ENCODE data around the gene ARRB1.
"Not testable (repeated sequence)": the region's sequence is repeated elsewhere in the genome, so short reads cannot be mapped to it uniquely, and the experiment has no call there.

Gene ARRB1

DNA sequence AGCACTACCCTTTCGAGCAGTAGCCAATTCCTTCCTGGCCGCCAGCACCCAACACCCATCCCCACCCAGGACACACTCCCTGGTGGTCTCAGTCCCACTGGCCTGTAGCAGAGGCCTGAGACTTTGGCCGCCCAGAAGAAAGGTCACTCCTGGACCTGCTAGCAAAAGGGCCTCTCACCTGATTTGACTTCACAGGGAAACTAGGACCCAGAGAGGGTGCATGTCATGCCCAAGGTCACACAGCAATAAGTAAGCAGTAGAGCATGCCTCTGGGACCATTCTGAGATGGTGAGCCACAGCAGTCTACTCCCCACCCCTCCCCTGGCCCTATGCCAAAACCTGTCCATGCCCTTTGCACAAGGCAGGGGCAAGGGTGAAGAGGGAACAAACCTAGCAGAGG, 7.3 kb downstream of the ARRB1 start:
- DNase-seq (ENCODE audit: low read depth in 1 of 2, low spot score in 1 of 2): no peak

DNA sequence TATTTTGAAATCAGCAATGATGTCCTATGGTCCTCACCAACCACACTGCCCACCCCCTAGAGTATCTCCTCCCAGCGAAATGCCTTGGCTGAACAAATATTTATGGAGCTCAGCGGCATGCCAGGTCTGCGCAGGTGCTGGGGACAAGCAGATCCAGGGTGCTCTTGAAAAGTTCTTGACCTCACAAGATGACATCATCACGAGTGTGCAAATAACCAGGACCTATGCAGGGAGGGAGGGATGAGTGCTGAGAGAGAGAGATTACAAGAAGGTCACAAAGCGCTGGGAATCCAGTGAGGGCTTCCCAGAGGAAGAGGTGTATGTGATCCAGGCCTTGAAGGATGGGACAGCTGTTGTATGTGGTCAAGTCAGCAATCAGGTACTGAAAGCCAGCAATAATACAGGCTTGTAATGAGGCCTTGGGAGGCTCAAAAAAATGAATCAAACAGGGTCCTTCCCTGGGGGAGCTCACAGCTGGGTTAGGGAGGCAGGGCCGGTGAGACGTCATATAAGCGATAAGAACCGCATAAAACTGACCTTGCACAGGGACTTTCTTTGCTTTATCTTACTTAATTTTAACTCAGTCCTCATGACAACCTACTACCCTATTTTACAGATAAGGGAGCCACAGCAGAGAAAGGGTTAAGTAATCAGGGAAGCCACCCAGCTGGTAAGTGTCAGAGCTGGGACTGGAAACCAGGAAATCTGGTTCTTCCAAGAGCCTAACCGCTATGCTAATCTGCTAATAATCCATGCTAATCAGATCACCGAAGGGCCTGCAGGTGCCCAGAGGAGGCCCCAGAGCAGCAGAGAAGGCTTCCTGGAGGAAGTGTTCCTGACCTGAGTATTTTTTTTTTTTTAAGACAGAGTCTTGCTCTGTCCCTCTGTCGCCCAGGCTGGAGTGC, 8.2 kb downstream of the ARRB1 start:
- DNase-seq (ENCODE audit: low read depth in 1 of 2, low spot score in 1 of 2): no peak

DNA sequence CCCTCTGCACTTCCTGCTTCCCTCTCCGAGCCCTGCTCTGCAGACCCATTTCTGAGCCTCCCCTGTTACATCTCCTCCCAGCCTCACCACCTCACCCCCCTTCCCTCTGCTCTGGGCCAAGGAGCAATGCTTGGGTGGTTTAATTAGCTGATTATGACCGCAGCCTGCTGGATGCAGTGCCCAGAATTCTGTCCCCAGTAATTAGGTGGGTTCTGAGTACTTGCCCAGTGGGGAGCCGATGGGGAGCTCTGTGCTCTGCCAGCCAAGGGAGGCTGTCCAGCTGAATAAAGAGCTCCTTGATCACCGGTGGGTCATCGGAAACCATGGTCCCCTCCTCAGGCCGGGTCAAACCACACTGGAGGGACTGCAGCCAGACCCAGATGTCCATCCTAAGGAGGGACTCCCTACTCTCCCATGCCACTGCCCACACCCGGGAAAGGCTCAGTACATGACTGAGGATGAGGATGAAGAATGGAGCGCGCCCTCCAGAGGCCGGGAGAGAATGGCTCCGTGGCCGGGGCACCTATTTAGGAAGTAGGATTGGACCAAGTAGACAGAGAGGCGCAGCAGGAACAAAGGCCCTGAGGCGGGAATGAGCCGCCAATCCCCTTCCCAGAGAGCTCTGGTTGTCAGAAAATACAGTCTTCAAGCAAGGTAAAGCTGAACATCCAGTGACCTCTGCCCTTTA, 9.1 kb downstream of the ARRB1 start:
- no peak for DNase-seq (ENCODE audit: low read depth in 1 of 2, low spot score in 1 of 2)

DNA sequence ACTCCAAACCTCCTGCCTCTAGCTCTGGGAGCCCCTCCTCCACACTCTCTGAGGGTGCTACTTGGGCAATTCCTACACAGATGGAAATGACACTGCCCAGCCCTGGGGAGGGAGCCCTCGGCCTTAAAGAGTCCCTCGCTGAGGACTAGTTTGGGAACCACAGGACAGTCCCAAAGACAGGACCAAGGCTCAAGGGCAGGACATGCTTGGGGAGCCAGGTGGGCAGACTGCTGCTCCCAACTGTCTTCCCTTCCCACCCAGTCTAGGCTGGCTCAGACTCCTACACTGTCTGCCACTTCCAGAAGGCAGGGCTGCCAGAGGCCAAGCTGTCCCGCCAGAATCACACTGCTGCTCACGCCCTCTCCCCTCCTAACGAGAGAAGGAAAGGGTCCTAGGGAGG, 9.8 kb downstream of the ARRB1 start:
- no peak for DNase-seq (ENCODE audit: low read depth in 1 of 2, low spot score in 1 of 2)

DNA sequence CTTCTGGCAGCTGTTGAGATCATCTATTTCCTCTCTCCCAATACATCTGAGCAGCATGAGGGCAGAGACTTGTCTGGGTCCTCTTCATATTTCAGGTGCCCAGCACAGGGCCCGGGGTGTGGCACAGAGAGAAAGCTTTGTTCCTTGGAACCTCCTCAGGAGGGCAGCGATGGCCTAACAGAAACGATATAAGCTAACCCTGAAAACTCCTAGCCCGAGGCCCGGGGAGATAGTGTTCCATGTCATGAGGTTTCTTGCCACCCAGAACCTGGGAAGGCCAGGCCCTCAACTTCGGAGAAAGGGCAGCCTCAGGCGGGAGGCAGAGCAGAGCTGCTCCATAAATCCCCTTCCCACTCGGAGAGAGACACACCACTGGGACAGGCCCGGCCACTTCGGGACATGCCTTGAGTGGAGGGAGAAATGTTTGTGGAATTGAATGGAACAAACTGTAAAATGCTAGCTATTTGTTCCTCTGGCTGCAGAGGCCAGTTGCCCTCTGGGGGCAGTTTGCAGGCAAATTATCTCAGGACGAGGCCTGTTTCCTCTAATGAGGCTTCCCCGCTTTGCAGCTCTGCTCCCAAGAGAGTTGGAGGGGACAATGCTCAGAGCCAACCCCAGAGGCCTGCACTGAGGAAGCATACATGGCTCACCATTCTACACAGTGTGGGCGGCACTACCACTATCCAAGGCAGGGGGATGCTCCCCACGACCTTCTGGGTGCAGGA, 11.6 kb downstream of the ARRB1 start:
- DNase-seq (ENCODE audit: low read depth in 1 of 2, low spot score in 1 of 2): no peak

DNA sequence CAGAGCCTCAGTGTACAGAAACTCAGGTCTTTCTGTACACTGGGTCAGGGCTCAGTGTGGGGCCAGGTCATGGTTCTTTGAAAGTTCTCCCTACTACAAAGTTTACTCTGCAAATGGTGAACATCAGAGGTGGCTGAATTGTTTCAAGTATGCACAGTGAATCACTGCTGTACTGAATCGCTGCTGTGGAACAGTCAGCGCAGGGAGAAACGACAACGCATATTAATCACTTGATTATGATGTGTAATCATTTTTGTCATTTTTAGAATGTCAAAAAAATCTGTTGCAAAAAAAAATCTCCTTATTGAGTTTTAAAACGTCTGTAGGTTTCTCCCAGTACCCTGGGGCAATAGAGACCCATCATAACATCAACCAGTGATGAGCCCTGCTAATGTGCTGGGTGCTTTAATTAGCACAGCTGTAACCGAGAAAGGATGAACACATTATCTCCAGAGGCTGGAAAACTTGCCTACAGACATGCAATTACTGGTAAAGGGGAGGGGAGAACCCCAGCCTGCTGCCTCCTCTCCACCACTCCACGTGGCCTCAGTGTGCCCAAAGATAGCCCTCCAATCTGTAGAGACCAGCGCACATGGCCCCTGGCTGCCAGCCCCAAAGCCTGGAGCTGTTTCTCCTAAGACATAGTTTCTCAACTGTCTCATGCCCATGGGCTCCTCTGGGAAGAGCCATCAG, 12.8 kb downstream of the ARRB1 start:
- DNase-seq (ENCODE audit: low read depth in 1 of 2, low spot score in 1 of 2): no peak

DNA sequence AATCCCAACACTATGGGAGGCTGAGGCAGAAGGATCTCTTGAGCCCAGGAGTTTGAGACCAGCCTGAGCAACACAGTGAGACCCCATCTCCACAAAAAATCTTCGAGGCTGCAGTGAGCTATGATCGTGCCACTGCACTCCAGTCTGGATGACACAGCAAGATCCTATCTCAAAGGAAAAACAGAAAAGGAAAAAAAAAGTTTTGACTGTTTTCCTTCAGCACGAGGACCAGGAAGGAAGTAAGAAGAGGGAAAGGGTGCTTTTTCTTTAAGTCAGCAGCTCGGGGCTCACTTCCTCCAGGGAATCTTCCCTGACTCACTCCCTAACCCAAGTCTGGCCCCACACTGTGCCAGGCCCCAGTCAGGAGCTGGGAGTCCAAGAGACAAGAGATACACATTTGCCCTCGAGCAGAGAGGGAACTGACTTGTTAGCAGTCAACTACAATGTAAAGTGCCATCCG, 14.2 kb downstream of the ARRB1 start:
- no peak for DNase-seq (ENCODE audit: low read depth in 1 of 2, low spot score in 1 of 2)

DNA sequence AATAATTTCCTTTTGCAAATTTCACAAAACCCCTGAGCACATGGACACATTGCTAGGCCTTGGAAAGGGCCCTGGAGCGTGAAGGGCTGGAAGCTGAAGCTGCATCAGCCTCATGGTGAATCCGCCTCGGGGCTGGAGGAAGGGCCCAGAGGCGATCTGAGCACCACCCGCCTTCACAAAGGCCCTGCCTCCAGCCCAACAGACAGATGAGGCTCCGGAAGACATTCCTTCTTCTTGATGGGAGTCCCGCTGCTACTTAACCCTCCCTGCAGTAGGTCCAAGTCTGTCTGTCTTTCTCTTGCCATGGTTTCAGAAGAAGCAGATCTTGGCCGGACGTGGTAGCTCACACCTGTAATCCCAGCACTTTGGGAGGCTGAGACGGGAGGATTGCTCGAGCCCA, 16.5 kb downstream of the ARRB1 start:
- no peak for DNase-seq (ENCODE audit: low read depth in 1 of 2, low spot score in 1 of 2)

DNA sequence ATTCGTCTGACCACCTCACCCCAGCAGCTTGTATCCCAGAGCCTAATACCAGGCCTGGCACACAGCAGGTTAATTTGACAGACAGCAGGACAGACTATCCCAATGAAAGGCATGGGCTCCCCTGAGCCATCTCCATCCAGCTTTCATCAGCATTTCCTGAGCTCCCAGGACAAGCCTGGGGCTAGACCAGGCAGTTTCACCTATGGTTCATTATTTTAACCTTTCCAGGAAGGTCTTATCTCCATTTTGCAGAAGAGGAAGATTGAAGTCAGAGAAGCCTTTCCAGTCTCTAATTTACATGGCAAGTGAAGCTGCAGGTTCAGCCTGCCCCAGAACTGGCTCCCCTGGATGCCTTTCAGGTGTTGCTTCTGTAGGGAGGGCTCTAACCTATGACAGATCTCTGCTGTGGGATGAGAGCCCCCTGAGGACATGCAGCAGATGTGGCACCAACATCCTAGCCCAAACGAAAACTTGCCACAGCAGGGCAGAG, 17.0 kb downstream of the ARRB1 start:
- no peak for DNase-seq (ENCODE audit: low read depth in 1 of 2, low spot score in 1 of 2)

DNA sequence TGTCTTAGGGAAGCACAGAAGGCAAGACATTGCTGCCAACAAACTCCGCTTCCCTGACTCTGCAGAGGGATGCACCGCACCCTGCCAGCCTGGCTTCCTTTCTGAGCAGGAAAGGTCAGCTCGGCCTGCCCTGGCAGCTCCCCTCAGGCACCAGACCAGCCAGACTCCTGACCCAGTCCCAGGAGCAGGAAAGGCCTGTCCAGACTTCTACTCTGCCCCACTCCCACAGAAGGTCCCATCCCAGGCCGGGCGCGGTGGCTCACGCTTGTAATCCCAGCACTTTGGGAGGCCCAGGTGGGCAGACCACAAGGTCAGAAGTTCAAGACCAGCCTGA, 17.7 kb downstream of the ARRB1 start:
- DNase-seq (ENCODE audit: low read depth in 1 of 2, low spot score in 1 of 2): no peak

DNA sequence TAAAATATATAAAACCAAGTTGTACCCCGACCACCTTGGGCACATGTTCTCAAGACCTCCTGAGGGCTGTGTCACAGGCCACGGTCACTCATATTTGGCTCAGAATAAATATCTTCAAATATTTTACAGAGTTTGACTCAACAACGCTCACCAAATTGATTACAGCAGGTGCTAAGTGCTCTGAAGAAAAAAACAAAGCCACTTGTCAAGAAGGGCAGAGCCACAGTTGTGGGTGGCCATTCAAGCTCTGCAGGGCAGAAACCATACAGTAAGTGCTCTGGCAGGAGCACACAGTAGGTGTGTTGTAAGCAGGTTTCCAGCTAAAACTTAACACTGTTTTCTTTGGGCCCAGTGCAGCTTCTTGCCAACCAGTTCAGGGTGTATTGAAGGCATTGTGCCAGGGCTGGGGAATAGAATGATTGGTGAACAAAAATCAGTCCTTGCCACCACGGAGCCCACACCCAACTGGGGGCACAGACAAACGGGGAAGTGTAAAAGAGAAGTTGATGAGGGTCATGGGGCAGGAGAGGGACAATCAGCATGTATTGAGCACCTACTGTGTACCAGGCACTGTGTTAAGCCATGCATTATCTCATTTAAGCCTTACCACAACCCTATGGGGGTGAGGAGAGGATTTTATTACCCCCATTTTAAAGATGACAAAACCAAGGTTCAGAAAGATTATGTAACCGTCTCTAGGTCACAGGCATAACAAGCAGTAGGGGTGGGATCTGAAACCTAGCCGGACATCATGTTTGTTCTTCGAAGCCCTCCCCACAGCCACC, 18.2 kb downstream of the ARRB1 start:
- DNase-seq (ENCODE audit: low read depth in 1 of 2, low spot score in 1 of 2): no peak

DNA sequence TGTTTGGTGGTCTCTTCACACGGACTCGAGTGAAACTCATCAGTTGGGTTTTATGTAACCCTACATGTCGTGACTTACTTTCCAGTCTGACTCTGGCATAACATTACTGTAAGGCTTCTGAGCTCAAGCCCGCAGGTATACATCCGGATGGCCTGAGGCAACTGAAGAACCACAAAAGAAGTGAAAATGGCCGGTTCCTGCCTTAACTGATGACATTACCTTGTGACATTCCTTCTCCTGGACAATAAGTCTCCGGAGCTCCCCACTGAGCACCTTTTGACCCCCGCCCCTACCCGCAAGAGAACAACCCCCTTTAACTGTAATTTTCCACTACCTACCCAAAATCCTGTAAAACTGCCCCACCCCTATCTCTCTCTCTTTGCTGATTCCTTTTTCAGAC, 19.7 kb downstream of the ARRB1 start:
- DNase-seq (ENCODE audit: low read depth in 1 of 2, low spot score in 1 of 2): not testable (repeated sequence)

DNA sequence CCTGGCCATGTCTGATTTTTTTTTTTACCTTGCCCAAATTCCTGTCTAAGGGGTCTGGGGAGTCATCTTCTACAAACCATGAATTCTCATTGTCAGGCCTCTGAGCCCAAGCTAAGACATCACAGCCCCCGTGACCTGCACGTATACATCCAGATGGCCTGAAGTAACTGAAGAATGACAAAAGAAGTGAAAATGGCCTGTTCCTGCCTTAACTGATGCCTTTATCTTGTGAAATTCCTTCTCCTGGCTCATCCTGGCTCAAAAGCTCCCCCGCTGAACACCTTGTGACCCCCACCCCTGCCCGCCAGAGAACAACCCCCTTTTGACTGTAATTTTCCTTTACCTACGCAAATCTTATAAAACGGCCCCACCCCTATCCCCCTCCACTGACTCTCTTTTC, 20.2 kb downstream of the ARRB1 start:
- DNase-seq (ENCODE audit: low read depth in 1 of 2, low spot score in 1 of 2): not testable (repeated sequence)

DNA sequence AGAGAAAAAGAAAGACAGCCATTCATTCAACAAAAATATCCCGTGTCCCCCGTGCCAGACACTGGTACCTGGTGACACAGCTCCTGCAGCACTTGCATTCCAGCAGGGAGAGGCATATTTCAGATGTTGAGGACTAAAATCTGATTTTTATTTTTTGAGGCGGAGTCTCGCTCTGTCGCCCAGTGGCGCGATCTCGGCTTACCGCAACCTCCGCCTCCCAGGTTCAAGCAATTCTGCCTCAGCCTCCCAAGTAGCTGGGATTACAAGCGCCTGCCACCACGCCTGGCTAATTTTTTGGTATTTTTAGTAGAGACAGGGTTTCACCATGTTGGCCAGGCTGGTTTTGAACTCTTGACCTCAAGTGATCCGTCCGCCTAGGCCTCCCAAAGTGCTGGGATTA, 20.6 kb downstream of the ARRB1 start:
- not testable (repeated sequence) for DNase-seq (ENCODE audit: low read depth in 1 of 2, low spot score in 1 of 2)

DNA sequence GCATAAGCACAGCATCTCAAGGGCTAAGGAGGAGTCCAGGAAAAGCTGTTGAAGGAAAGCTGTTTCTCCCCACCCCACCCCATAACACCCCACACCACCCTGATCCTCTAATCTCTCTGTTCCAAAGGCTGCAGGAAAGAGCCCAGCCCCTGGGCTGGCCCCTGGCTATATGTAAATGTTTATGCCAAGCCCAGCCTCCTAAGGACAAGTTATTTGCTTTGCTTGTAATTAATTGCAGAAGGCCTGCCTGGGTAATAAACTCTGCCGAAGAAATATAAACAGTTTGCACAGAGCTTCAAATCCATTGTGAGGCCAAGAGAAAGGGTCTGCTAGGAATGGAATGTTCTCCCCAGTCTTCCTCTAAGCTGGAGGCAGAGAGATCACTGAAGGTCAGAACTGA, 21.2 kb downstream of the ARRB1 start:
- no peak for DNase-seq (ENCODE audit: low read depth in 1 of 2, low spot score in 1 of 2)

DNA sequence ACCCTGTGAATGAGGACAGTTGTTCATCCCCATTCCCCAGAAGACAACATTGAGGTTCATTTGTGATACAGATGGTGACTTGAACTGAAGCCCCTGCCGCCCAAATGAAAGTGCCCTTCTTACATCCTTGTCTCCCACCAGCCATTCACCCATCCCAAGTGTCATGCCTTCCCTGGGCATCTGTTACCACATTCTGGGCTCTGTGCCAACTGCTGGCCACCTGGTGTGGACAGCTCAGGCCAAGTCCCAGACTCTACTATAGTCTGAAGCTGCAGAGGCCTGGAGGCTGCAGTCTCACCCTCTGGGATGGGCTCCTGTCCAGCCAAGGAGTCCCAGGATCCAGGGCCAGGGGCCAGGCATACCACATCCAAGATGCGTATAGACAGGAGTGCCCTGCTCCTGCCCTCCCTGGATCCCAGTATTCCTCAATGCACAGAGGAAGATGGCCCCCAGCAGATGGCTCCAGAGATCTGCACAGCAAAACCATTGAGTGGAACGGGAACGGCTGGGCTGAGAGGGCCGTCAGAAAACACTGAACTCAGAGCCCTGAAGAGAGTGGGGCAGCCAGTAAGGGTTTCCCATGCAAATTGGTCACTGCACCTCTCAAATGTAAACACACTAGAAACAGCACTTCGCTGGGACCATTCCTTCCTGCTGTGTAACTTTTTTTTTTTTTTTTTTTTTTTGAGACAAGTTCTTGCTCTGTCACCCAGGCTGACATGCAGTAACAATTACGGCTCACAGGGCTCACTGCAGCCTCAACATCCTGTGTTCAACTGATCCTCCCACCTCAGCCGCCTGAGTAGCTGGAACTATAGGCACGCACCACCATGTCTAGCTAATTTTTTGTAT, 22.8 kb downstream of the ARRB1 start:
- peak; percentile 4 to 16 for DNase-seq (ENCODE audit: low read depth in 1 of 2, low spot score in 1 of 2)

DNA sequence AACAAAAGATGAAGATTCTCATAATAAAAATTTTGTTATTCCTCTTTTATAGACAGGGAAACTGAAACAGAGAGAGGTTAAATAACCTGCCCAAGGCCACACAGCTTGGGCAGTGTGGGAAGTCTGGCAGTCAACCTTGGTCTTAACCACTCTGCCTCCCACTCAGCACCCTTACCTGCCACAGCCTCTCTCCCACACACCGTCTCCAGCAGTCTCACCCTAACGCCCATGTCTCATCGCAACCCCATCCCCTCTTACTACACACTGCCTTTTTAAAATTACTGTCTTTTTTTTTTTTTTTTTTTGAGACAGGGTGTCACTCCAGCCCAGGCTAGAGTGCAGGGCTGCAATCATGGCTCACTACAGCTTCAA, 25.0 kb downstream of the ARRB1 start:
- no peak for DNase-seq (ENCODE audit: low read depth in 1 of 2, low spot score in 1 of 2)

DNA sequence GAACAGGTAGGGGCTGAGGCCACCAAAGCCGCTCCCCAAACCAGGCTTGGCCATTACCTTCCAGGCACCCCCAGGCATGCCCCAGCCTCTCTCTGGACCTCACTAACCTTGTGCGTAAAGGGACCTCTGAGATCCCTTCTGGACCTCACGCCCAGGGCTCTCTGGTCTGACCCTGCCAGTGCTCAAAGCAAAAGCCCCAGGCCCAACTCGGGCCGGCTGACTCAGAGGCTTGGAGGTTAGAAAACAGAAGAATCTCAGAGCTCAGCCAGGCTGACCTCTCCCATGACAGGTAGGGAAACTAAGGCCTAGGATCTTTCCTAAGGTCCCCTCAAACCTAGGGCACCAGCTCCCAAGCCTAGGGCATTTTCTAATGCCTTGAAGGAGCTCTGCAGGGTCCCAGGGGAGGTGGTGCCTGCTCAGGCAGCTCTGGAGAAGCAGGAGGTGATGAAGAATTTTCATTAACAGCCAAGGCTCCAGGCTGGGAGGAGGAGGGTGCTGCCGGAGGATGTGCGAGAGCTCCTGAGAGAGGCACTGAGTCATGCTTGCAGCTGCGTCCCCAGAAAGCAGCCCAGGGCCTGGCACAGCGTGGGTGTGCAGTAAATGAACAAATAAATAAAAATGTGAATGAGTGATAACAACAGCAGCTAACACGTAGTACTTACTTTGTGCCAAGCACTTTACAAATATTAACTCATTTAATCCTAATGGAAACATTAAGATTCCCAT, 25.6 kb downstream of the ARRB1 start:
- DNase-seq (ENCODE audit: low read depth in 1 of 2, low spot score in 1 of 2): peak in 1 of 2 donors; percentile 20

DNA sequence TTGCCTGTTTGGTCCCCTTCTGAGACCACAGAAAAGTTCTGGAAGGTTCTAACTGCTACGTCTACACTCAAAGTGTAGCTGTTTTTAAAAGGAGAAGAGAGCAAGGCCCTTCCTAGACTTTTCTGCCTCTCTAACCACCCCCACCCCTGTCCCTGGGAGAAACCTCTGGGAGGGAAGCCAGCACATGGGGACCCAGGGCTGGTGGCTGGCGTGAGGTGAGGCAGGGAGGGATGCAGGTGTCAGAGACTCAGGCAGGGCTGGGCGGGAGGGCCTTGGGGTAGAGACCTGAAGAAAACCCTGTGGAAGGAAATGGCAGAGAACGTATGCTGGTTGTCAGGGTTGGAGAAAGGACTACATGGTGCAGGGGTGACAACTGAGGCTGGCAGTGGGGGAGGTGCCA, 26.7 kb downstream of the ARRB1 start:
- no peak for DNase-seq (ENCODE audit: low read depth in 1 of 2, low spot score in 1 of 2)
